A549 (cell line): ENCODE measurements around the gene C1orf21.

Source experiments
- E2F6 ChIP-seq: IDR thresholded peaks from 2 replicates; pipeline ENCODE4 v1.6.1; 2012; ENCODE audit warnings: low read depth, borderline replicate concordance
- POLR2A ChIP-seq: IDR thresholded peaks from 2 replicates; pipeline ENCODE4 v1.6.1; 2012; ENCODE audit warnings: mild to moderate bottlenecking, low read length
- USF2 ChIP-seq: fragments of 450-650 bp; IDR thresholded peaks from 2 replicates; pipeline ENCODE4 v1.6.1; 2014; ENCODE audit warnings: antibody characterized with exemption

GRCh38 chr1:184582411-184582810 is 195.6 kb downstream of the C1orf21 start:
- no peak for TF ChIP-seq USF2
- no peak for TF ChIP-seq POLR2A
- no peak for TF ChIP-seq E2F6
